HepG2 (cell line): ENCODE data around the gene KLHL28. TPM values are rescaled to one million over a fixed set of nuclear protein-coding genes. Genes with fewer than 3 reads are reported as not detected.

Source experiments
- ATAC-seq: fragments of 200-7000 bp; cut with Tn5 transposase; 3 replicates; pipeline ENCODE4 v1.9.1; 2020; ENCODE audit warnings: mild to moderate bottlenecking, moderate library complexity
- BruUV-seq: library from RNA; stranded (reverse); fragments of 400-500 nt; replicated peaks from 2 replicates; lab custom pipeline; 2021; lab: Mats Ljungman, UMichigan
- CTCF ChIA-PET: fragments of 300-600 bp; formaldehyde crosslinking; extraction: SDS; loops from one replicate; lab custom pipeline; 2021; ENCODE audit warnings: low total read pairs, inconsistent platforms, low intra/inter-chr PET ratio; lab: Yijun Ruan, JAX
- POLR2A ChIA-PET: fragments of 350-600 bp; sonication (Branson Sonifier 250); formaldehyde crosslinking; loops from one replicate; lab custom pipeline; 2020; ENCODE audit warnings: antibody characterized with exemption, inconsistent platforms; lab: Yijun Ruan, JAX
- DNase-seq: peaks from one replicate; pipeline ENCODE4 v3.0.0-alpha.2; 2015; ENCODE audit warnings: low spot score
- FAIRE-seq: peaks from 3 replicates; lab custom pipeline; 2011; peaks lifted over from hg19 to GRCh38; lab: Jason Lieb, UNC
- H2AFZ ChIP-seq: one replicate; pipeline ENCODE4 v1.6.1; 2011; ENCODE audit warnings: low read length, inconsistent platforms
- H3K27ac ChIP-seq: fragments of 300-600 bp; 3 replicates; pipeline ENCODE4 v1.8.0; 2011; ENCODE audit warnings: mixed run types, mild to moderate bottlenecking, mixed read lengths, low read length, inconsistent platforms; ENCODE audit not compliant: insufficient read depth; ENCODE audit errors: extremely low read length
- H3K27me3 ChIP-seq, 2 experiments: fragments of 200-600 bp in 1 of 2; 2 replicates in 1 of 2; 3 replicates in 1 of 2; pipeline versions ENCODE4 v1.6.0 to v1.8.0; 2011; ENCODE audit warnings: low read length in 2 of 2, mild to moderate bottlenecking in 2 of 2, moderate library complexity in 2 of 2, inconsistent platforms in 1 of 2; ENCODE audit not compliant: insufficient read depth in 2 of 2, control insufficient read depth in 1 of 2
- H3K36me3 ChIP-seq, 2 experiments: fragments of 200-600 bp in 1 of 2; replicated peaks in 1 of 2; 2 replicates in 1 of 2; 3 replicates in 1 of 2; pipeline versions ENCODE4 v1.5.1 to v1.8.0; 2011; ENCODE audit warnings: low read length in 2 of 2, inconsistent platforms in 1 of 2; ENCODE audit not compliant: insufficient read depth in 2 of 2, control insufficient read depth in 1 of 2
- H3K4me1 ChIP-seq: 2 replicates; pipeline ENCODE4 v1.5.1; 2012; ENCODE audit warnings: low read length, inconsistent platforms; ENCODE audit not compliant: insufficient read depth
- H3K4me2 ChIP-seq: 2 replicates; pipeline ENCODE4 v1.6.0; 2011; ENCODE audit warnings: low read depth, low read length, inconsistent platforms
- H3K4me3 ChIP-seq, 3 experiments: fragments of 200-600 bp in 1 of 3; sonication (generic), shearing (Covaris generic) in 1 of 3; replicated peaks in 1 of 3; 2 replicates each; pipeline ENCODE4 v1.5.1; 2011 to 2016; ENCODE audit warnings: low read length in 3 of 3, inconsistent platforms in 2 of 3, low read depth in 2 of 3, mild to moderate bottlenecking in 2 of 3, control low read depth in 1 of 3, mixed read lengths in 1 of 3; ENCODE audit not compliant: insufficient read depth in 1 of 3
- H3K79me2 ChIP-seq: one replicate; pipeline ENCODE4 v1.6.1; 2011; ENCODE audit warnings: low read length, inconsistent platforms; ENCODE audit not compliant: insufficient read depth
- H3K9ac ChIP-seq: 2 replicates; pipeline ENCODE4 v1.6.0; 2011; ENCODE audit warnings: mild to moderate bottlenecking, low read depth, low read length, inconsistent platforms; ENCODE audit not compliant: insufficient read depth
- H3K9me3 ChIP-seq: 2 replicates; pipeline ENCODE4 v1.5.1; 2012; ENCODE audit warnings: mild to moderate bottlenecking, low read length
- H4K20me1 ChIP-seq: 2 replicates; pipeline ENCODE4 v1.6.0; 2011; ENCODE audit warnings: inconsistent platforms, mild to moderate bottlenecking, low read length, moderate library complexity; ENCODE audit not compliant: insufficient read depth
- KDM5A ChIP-seq: fragments of 200-600 bp; sonication (generic); IDR thresholded peaks from 2 replicates; pipeline ENCODE4 v1.7.0; 2018; ENCODE audit warnings: antibody characterized with exemption, mild to moderate bottlenecking, low read length, borderline replicate concordance
- KDM6A ChIP-seq: IDR thresholded peaks from 2 replicates; pipeline ENCODE4 v1.6.1; 2016; ENCODE audit warnings: low read depth
- SMAD3 ChIP-seq: sonication (generic); formaldehyde crosslinking; IDR thresholded peaks from 2 replicates; pipeline ENCODE4 v1.4.0; 2020; ENCODE audit warnings: missing genetic modification reagents
- ZFP36L2 ChIP-seq: sonication (generic); formaldehyde crosslinking; IDR thresholded peaks from 2 replicates; pipeline ENCODE4 v1.4.0; 2020; ENCODE audit warnings: missing genetic modification reagents
- ZFP82 ChIP-seq: sonication (generic); formaldehyde crosslinking; IDR thresholded peaks from 2 replicates; pipeline ENCODE4 v1.5.1; 2020; ENCODE audit warnings: mild to moderate bottlenecking, missing genetic modification reagents, borderline replicate concordance
- ZNF652 ChIP-seq: IDR thresholded peaks from 2 replicates; pipeline ENCODE4 v1.6.1; 2016; ENCODE audit warnings: low read depth, borderline replicate concordance
- ZNF816 ChIP-seq: sonication (generic); formaldehyde crosslinking; IDR thresholded peaks from 2 replicates; pipeline ENCODE4 v1.8.0; 2022; ENCODE audit warnings: missing genetic modification reagents, mild to moderate bottlenecking, borderline replicate concordance
- WGBS: methylation state at CpG from one replicate; pipeline ENCODE4 v1.1.6; 2017; ENCODE audit warnings: low lambda C conversion rate; 5-methylcytosine and 5-hydroxymethylcytosine counted together
- in situ Hi-C: cut with HindIII; loops from 2 replicates; pipeline ENCODE4 v1.10.0; 2017; ENCODE audit warnings: low pct_unique_long_range_greater_than_20kb; ENCODE audit not compliant: extremely low pct_ligation_motif_present
- intact Hi-C: fragments of 100-400 bp; cut with micrococcal nuclease; formaldehyde crosslinking; loops from one replicate; pipeline ENCODE4 v1.10.0; 2022; ENCODE audit not compliant: unreplicated experiment
- polyA plus RNA-seq, 8 experiments: library from polyadenylated mRNA; depleted of rRNA in 3 of 8; stranded (reverse) in 7 of 8; unstranded in 1 of 8; fragments of >200 nt; fragmentation: Illumina TruSeq in 4 of 8; extraction: Trizol in 4 of 8; gene quantifications; 2 replicates each; pipeline versions ENCODE4 v1.2.1 to v1.2.3, GENCODE V29; 2011 to 2016; ENCODE audit warnings: low read depth in 4 of 8, missing spikeins in 1 of 8, mixed read lengths in 1 of 8; ENCODE audit not compliant: insufficient read depth in 1 of 8
- total RNA-seq, 5 experiments: library from RNA; depleted of rRNA; stranded (reverse); fragments of >200 nt; fragmentation: Illumina TruSeq; extraction: Trizol; gene quantifications; 2 replicates each; pipeline ENCODE4 v1.2.3, GENCODE V29; 2016; ENCODE audit warnings: low read depth in 1 of 5
- TF ChIP-seq, protein P1 (sequence below), 2 experiments: fragments of 450-650 bp in 1 of 2; sonication (generic) in 1 of 2; formaldehyde crosslinking in 1 of 2; IDR thresholded peaks; 2 replicates each; pipeline versions ENCODE4 v1.6.1 to v1.8.0; 2016 to 2022; ENCODE audit warnings: antibody characterized with exemption in 1 of 2, mild to moderate bottlenecking in 1 of 2, missing genetic modification reagents in 1 of 2
- TF ChIP-seq, protein P2 (sequence below): sonication (generic); formaldehyde crosslinking; IDR thresholded peaks from 2 replicates; pipeline ENCODE4 v1.5.0; 2020; ENCODE audit warnings: mild to moderate bottlenecking, missing genetic modification reagents
- TF ChIP-seq, protein P3 (sequence below): sonication (generic); formaldehyde crosslinking; IDR thresholded peaks from 2 replicates; pipeline ENCODE4 v1.8.0; 2022; ENCODE audit warnings: mild to moderate bottlenecking, missing genetic modification reagents, borderline replicate concordance

The KLHL28 gene
- total and polyA plus RNA-seq, 2 of the 13 experiments (the other 11 are each of a cell fraction or from before 2014, with no cell fraction given), result 3.4 to 6.6 TPM

DNA sequence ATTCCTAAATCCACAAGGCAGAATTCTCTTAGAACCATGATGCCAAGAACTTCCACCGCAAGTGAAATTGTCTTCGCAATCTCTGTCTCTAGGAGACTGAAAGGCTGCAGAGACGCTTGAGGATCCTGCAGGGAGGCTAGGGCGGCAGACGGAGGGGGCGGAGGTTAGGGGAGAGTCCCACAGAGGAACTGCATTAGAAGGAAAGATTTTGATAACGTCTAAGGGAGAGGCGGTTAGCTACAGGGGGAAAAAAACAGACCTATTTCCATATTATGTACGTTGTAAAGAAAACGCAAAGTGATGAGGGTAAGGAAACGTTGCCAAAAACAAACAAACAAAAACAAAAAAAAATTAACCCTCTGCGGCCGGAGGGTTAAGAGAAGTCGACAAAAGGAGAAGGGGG is 595 bp downstream of the KLHL28 start:
- ATAC-seq, result peak; percentile 60
- Histone ChIP-seq H3K9me3 (no peaks in the 10 kb centered on the region), H4K20me1 (peaks cover 13% of the 10 kb centered on the region), H3K27me3 (no peaks in the 10 kb centered on the region; a peak in 1 of 5 replicates), H3K4me3 (peak overlapping the region; percentile 74 to 84 (median 80)), H3K79me2 (peaks cover 93% of the 10 kb centered on the region), H3K36me3 (no peaks in the 10 kb centered on the region), H3K9ac (peak overlapping the region; percentile 81), H3K27ac (peak overlapping the region; percentile 84), H3K4me2 (peak overlapping the region; percentile 73), H3K4me1 (peaks cover 30% of the 10 kb centered on the region), H2AFZ (peak overlapping the region; percentile 62)
- BruUV-seq, result TSS peak; percentile 66
- CTCF ChIA-PET, result no interaction called here
- no peak for FAIRE-seq
- under 1% methylated on average over 14 of the region's 14 CpGs for WGBS
- DNase-seq, result no peak
- intact Hi-C loops, result loop anchor here (1.0 kb wide), 1 partner anchor 48 kb away; no protein-coding TSS in a partner anchor
- POLR2A ChIA-PET, result interaction anchor here (0.7 to 4.5 kb wide), 12 partner anchors 12 to 1181 kb away, joined by 3 to 42 read pairs (median 4); partner anchors contain the start of genes FANCM, FKBP3, MIS18BP1 and PRPF39
- in situ Hi-C loops, result loop anchor here (5.0 kb wide), 1 partner anchor 176 kb away; the partner anchor contains the start of gene FANCM
- TF ChIP-seq KDM6A (no peak), ZNF652 (CRISPR knock-in tag) (peak; percentile 74), ZNF816 (peak; percentile 83; the same call in 1 of the 2 replicates), SMAD3 (CRISPR knock-in tag) (0 out of 2 replicates have a peak, but pooled peaks have one; percentile 3), KDM5A (peak; percentile 60; the same call in 1 of the 2 replicates), ZFP82 (CRISPR knock-in tag) (peak; percentile 57; the same call in 1 of the 2 replicates), ZFP36L2 (no peak)
- TF ChIP-seq, protein P1, sequence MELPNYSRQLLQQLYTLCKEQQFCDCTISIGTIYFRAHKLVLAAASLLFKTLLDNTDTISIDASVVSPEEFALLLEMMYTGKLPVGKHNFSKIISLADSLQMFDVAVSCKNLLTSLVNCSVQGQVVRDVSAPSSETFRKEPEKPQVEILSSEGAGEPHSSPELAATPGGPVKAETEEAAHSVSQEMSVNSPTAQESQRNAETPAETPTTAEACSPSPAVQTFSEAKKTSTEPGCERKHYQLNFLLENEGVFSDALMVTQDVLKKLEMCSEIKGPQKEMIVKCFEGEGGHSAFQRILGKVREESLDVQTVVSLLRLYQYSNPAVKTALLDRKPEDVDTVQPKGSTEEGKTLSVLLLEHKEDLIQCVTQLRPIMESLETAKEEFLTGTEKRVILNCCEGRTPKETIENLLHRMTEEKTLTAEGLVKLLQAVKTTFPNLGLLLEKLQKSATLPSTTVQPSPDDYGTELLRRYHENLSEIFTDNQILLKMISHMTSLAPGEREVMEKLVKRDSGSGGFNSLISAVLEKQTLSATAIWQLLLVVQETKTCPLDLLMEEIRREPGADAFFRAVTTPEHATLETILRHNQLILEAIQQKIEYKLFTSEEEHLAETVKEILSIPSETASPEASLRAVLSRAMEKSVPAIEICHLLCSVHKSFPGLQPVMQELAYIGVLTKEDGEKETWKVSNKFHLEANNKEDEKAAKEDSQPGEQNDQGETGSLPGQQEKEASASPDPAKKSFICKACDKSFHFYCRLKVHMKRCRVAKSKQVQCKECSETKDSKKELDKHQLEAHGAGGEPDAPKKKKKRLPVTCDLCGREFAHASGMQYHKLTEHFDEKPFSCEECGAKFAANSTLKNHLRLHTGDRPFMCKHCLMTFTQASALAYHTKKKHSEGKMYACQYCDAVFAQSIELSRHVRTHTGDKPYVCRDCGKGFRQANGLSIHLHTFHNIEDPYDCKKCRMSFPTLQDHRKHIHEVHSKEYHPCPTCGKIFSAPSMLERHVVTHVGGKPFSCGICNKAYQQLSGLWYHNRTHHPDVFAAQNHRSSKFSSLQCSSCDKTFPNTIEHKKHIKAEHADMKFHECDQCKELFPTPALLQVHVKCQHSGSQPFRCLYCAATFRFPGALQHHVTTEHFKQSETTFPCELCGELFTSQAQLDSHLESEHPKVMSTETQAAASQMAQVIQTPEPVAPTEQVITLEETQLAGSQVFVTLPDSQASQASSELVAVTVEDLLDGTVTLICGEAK (IDR thresholded peaks at IDR 0.05), result 0 out of 2 replicates have a peak, but pooled peaks have one; percentile 9
- TF ChIP-seq, protein P1 (CRISPR knock-in tag; IDR thresholded peaks at IDR 0.05), result no peak
- TF ChIP-seq, protein P2, sequence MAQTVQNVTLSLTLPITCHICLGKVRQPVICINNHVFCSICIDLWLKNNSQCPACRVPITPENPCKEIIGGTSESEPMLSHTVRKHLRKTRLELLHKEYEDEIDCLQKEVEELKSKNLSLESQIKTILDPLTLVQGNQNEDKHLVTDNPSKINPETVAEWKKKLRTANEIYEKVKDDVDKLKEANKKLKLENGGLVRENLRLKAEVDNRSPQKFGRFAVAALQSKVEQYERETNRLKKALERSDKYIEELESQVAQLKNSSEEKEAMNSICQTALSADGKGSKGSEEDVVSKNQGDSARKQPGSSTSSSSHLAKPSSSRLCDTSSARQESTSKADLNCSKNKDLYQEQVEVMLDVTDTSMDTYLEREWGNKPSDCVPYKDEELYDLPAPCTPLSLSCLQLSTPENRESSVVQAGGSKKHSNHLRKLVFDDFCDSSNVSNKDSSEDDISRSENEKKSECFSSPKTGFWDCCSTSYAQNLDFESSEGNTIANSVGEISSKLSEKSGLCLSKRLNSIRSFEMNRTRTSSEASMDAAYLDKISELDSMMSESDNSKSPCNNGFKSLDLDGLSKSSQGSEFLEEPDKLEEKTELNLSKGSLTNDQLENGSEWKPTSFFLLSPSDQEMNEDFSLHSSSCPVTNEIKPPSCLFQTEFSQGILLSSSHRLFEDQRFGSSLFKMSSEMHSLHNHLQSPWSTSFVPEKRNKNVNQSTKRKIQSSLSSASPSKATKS (CRISPR knock-in tag), result 0 out of 2 replicates have a peak, but pooled peaks have one; percentile 50
- TF ChIP-seq, protein P3, sequence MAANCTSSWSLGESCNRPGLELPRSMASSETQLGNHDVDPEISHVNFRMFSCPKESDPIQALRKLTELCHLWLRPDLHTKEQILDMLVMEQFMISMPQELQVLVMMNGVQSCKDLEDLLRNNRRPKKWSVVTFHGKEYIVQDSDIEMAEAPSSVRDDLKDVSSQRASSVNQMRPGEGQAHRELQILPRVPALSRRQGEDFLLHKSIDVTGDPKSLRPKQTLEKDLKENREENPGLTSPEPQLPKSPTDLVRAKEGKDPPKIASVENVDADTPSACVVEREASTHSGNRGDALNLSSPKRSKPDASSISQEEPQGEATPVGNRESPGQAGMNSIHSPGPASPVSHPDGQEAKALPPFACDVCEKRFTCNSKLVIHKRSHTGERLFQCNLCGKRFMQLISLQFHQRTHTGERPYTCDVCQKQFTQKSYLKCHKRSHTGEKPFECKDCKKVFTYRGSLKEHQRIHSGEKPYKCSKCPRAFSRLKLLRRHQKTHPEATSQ, result no peak
